KMS-11 (cell line): ENCODE data around the gene BRSK2.

ENCODE experiments used
- H2AFZ ChIP-seq: fragments of 200-600 bp; sonication (generic); 2 replicates; pipeline ENCODE4 v1.6.1; 2016; ENCODE audit warnings: antibody characterized with exemption, mixed run types, low read depth
- H3K27ac ChIP-seq: fragments of 200-600 bp; sonication (generic); 2 replicates; pipeline ENCODE4 v1.6.1; 2016; ENCODE audit warnings: mild to moderate bottlenecking, mixed run types
- H3K27me3 ChIP-seq: fragments of 200-600 bp; sonication (generic); 2 replicates; pipeline ENCODE4 v1.6.1; 2017; ENCODE audit warnings: mild to moderate bottlenecking, low read depth, mixed run types, moderate library complexity; ENCODE audit not compliant: insufficient read depth
- H3K36me3 ChIP-seq: fragments of 200-600 bp; sonication (generic); 2 replicates; pipeline ENCODE4 v1.6.1; 2017; ENCODE audit warnings: mild to moderate bottlenecking, mixed run types; ENCODE audit not compliant: insufficient read depth
- H3K4me1 ChIP-seq: fragments of 200-600 bp; sonication (generic); 2 replicates; pipeline ENCODE4 v1.6.1; 2016; ENCODE audit warnings: mild to moderate bottlenecking, low read depth, mixed run types; ENCODE audit not compliant: poor library complexity, severe bottlenecking
- H3K4me2 ChIP-seq: fragments of 200-600 bp; sonication (generic); 2 replicates; pipeline ENCODE4 v1.7.0; 2016; ENCODE audit warnings: mild to moderate bottlenecking, mixed run types
- H3K4me3 ChIP-seq: fragments of 200-600 bp; sonication (generic); IDR thresholded peaks from 2 replicates; pipeline ENCODE4 v1.6.1; 2017; ENCODE audit warnings: low read depth, low read length, mixed read lengths; ENCODE audit not compliant: insufficient read depth
- H3K79me2 ChIP-seq: fragments of 200-600 bp; sonication (generic); 2 replicates; pipeline ENCODE4 v1.6.1; 2016; ENCODE audit warnings: low read depth, mixed run types; ENCODE audit not compliant: insufficient read depth
- H3K9ac ChIP-seq: fragments of 200-600 bp; sonication (generic); 2 replicates; pipeline ENCODE4 v1.6.1; 2016; ENCODE audit warnings: mild to moderate bottlenecking, mixed run types
- H4K20me1 ChIP-seq: fragments of 200-600 bp; sonication (generic); 2 replicates; pipeline ENCODE4 v1.6.1; 2016; ENCODE audit warnings: mild to moderate bottlenecking, mixed run types; ENCODE audit not compliant: insufficient read depth
- CTCF ChIP-seq: fragments of 200-600 bp; sonication (generic); conservative IDR thresholded peaks from 2 replicates; pipeline ENCODE4 v1.6.1; 2017; ENCODE audit warnings: low read depth, mild to moderate bottlenecking, antibody characterized with exemption, low read length, moderate library complexity, mixed read lengths

Gene BRSK2

GRCh38 chr11:1497600-1497999, 107.9 kb downstream of the BRSK2 start:
- Histone ChIP-seq H2AFZ (no peak overlapping the region), H3K4me1 (no peaks in the 10 kb centered on the region), H3K9ac (no peak overlapping the region), H3K4me3 (no peak overlapping the region), H3K27me3 (no peaks in the 10 kb centered on the region), H3K79me2 (no peaks in the 10 kb centered on the region), H4K20me1 (no peaks in the 10 kb centered on the region), H3K36me3 (no peaks in the 10 kb centered on the region), H3K27ac (no peak overlapping the region), H3K4me2 (no peak overlapping the region)
- no peak for TF ChIP-seq CTCF

GRCh38 chr11:1498262-1498661, 108.5 kb downstream of the BRSK2 start:
- Histone ChIP-seq H3K4me1 (no peaks in the 10 kb centered on the region), H3K36me3 (no peaks in the 10 kb centered on the region), H3K4me3 (no peak overlapping the region), H3K4me2 (no peak overlapping the region), H3K27me3 (no peaks in the 10 kb centered on the region), H2AFZ (no peak overlapping the region), H3K79me2 (no peaks in the 10 kb centered on the region), H3K27ac (no peak overlapping the region), H3K9ac (no peak overlapping the region), H4K20me1 (no peaks in the 10 kb centered on the region)
- TF ChIP-seq CTCF: no peak

DNA sequence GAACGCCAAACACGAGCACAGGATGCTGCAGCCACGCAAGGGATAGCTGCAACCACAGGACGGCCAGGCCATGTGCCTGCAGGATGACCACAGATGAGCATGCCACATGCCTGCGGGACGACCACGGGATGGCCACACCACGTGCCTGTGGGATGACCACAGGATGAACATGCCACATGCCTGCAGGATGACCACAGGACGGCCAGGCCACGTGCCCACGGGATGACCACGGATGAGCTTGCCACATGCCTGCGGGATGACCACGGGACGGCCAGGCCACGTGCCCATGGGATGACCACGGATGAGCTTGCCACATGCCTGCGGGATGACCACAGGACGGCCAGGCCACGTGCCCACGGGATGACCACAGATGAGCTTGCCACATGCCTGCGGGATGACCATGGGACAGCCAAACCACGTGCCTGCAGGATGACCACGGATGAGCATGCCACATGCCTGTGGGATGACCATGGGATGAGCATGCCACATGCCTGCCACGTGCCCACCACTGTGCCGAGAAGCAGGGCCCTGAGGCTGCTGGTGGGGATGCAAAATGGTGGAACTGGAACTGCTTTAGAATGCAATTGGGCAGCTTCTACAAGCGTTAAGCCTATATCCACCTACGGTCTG, 109.6 kb downstream of the BRSK2 start:
- no peak for TF ChIP-seq CTCF
- Histone ChIP-seq H3K4me1 (no peaks in the 10 kb centered on the region), H3K4me2 (no peak overlapping the region), H3K9ac (no peak overlapping the region), H2AFZ (no peak overlapping the region), H3K36me3 (no peaks in the 10 kb centered on the region), H3K27ac (no peak overlapping the region), H3K27me3 (no peaks in the 10 kb centered on the region), H3K79me2 (no peaks in the 10 kb centered on the region), H4K20me1 (no peaks in the 10 kb centered on the region), H3K4me3 (no peak overlapping the region)

DNA sequence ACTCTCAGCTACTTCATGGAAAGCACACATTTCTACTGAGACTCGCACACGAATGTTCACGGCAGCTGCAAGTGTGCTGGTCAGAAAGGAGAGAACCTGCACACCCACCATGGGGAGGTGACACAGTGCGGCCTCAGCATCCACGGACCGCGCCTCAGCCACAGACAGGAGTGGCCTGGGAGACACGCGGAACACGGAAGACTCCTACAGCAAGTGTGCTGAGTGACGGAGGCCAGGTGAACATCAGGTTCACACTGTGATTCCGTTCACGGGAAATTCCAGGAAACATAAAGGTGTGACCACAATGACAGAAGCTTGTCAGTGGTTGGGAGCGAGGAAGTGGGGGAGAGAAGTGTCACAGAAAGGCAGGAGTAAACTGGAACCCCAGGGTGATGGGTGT, 110.2 kb downstream of the BRSK2 start:
- Histone ChIP-seq H4K20me1 (no peaks in the 10 kb centered on the region), H2AFZ (no peak overlapping the region), H3K36me3 (no peaks in the 10 kb centered on the region), H3K4me3 (no peak overlapping the region), H3K4me2 (no peak overlapping the region), H3K4me1 (no peaks in the 10 kb centered on the region), H3K27ac (no peak overlapping the region), H3K27me3 (no peaks in the 10 kb centered on the region), H3K9ac (no peak overlapping the region), H3K79me2 (no peaks in the 10 kb centered on the region)
- no peak for TF ChIP-seq CTCF
